ENCODE data around the gene TRAK2.

DNA sequence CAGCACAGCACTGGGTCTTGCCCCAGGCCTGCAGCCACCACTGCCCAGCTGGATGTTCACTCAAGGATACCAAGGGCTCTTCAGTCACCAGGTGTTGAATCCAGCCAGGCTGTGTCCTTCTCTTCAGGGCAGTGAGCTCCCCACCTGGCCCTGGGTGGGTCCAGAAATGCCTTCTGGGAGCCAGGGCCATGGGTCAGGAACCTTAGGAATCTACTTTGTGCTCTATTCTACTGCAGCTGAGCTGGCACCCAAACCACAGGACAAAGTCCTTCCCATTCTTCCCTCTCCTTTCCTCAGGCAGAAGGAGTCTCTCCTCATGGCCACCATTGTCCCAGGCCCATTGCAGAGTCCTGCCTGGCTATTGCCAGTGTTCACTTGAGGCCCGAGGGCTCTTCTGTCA, 13.3 kb upstream of the TRAK2 start:
- no peak for TF ChIP-seq EZH2 (IDR thresholded peaks at IDR 0.05; ENCODE audit: low read length, unreplicated experiment)
- TF ChIP-seq, protein P1, sequence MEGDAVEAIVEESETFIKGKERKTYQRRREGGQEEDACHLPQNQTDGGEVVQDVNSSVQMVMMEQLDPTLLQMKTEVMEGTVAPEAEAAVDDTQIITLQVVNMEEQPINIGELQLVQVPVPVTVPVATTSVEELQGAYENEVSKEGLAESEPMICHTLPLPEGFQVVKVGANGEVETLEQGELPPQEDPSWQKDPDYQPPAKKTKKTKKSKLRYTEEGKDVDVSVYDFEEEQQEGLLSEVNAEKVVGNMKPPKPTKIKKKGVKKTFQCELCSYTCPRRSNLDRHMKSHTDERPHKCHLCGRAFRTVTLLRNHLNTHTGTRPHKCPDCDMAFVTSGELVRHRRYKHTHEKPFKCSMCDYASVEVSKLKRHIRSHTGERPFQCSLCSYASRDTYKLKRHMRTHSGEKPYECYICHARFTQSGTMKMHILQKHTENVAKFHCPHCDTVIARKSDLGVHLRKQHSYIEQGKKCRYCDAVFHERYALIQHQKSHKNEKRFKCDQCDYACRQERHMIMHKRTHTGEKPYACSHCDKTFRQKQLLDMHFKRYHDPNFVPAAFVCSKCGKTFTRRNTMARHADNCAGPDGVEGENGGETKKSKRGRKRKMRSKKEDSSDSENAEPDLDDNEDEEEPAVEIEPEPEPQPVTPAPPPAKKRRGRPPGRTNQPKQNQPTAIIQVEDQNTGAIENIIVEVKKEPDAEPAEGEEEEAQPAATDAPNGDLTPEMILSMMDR (conservative IDR thresholded peaks at IDR 0.05; ENCODE audit: low read depth, low read length), result no peak
- no peak for TF ChIP-seq EZH2phosphoT487 (IDR thresholded peaks at IDR 0.05; ENCODE audit: borderline replicate concordance, low read length)
